ENCODE measurements around the gene LAT. TPM values are rescaled to one million over a fixed set of nuclear protein-coding genes. Genes with fewer than 3 reads are reported as not detected.
A peak's percentile ranks its signal among the peaks of the same experiment; 100 is the strongest.

The LAT gene
- total RNA-seq, 2 donors from 2014 or later: 254 to 360 TPM

DNA sequence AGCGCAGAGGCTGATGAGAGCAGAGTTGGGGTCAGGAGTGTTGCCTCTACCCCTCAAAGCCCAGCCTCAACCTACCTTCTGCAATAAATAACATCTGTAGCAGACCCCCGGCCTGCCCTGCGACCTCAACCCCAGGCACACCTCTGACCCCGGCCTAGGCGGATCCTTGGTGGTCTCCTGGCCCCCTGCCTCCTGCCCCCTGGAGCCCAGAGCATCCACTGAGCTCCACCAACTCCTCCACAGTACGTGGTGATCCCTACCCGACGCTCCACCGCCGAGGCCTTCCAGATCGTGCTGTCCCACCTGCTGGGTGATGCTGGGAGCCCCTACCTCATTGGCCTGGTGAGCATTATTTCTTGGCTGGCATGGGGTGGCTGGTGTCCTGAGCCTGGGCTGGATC, 1.9 kb upstream of the LAT start:
- Mint-ChIP-seq H3K4me1 (ENCODE audit: low read depth) (peaks cover 33% of the 10 kb centered on the region), H3K36me3 (ENCODE audit: insufficient read depth in 2 of 2) (peaks cover 27 to 48% of the 10 kb centered on the region in 2 donors), H3K9me3 (peaks cover 6 to 11% of the 10 kb centered on the region in 2 donors), H3K27ac (no peak overlapping the region), H3K4me3 (no peak overlapping the region), H3K27me3 (ENCODE audit: low read depth) (no peaks in the 10 kb centered on the region)
- DNase-seq (no peak), ATAC-seq (replicated peaks in 1 of 2) (no peak)

DNA sequence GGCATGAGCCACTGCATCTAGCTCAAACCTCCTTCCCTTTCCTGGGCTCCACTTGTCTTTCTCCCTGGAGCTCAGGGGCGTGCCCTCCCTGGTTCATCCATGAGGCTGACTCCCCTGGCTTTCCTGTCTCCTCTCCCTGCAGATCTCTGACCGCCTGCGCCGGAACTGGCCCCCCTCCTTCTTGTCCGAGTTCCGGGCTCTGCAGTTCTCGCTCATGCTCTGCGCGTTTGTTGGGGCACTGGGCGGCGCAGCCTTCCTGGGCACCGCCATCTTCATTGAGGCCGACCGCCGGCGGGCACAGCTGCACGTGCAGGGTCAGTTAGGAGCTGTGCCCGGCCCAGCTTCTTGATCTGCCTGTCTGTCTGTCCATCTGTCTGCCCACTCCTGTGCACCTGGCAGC, 1.2 kb upstream of the LAT start:
- no peak for ATAC-seq (replicated peaks in 1 of 2)
- H3K27ac Mint-ChIP-seq: peak overlapping the region; percentile 43
- H3K27me3 Mint-ChIP-seq (ENCODE audit: low read depth): no peaks in the 10 kb centered on the region
- peaks cover 33% of the 10 kb centered on the region for H3K4me1 Mint-ChIP-seq (ENCODE audit: low read depth)
- no peak for DNase-seq
- peaks cover 6 to 11% of the 10 kb centered on the region in 2 donors for H3K9me3 Mint-ChIP-seq
- peaks cover 31 to 51% of the 10 kb centered on the region in 2 donors for H3K36me3 Mint-ChIP-seq (ENCODE audit: insufficient read depth in 2 of 2)
- peak overlapping the region; percentile 77 to 83 for H3K4me3 Mint-ChIP-seq

DNA sequence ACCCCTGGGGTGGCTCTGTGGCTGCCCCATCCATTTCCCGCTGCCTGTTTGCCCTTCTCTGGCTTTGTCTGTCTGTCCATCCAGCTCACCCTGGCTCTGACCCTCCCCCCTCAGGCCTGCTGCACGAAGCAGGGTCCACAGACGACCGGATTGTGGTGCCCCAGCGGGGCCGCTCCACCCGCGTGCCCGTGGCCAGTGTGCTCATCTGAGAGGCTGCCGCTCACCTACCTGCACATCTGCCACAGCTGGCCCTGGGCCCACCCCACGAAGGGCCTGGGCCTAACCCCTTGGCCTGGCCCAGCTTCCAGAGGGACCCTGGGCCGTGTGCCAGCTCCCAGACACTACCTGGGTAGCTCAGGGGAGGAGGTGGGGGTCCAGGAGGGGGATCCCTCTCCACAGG, 761 bp upstream of the LAT start:
- Mint-ChIP-seq H3K4me3 (peak overlapping the region; percentile 77 to 83), H3K27ac (peak overlapping the region; percentile 93), H3K4me1 (ENCODE audit: low read depth) (peaks cover 38% of the 10 kb centered on the region), H3K9me3 (peaks cover 6 to 11% of the 10 kb centered on the region in 2 donors), H3K36me3 (ENCODE audit: insufficient read depth in 2 of 2) (peaks cover 31 to 55% of the 10 kb centered on the region in 2 donors), H3K27me3 (ENCODE audit: low read depth) (no peaks in the 10 kb centered on the region)
- DNase-seq: no peak
- peak in 1 of 2 donors; percentile 1 for ATAC-seq (replicated peaks in 1 of 2)

DNA sequence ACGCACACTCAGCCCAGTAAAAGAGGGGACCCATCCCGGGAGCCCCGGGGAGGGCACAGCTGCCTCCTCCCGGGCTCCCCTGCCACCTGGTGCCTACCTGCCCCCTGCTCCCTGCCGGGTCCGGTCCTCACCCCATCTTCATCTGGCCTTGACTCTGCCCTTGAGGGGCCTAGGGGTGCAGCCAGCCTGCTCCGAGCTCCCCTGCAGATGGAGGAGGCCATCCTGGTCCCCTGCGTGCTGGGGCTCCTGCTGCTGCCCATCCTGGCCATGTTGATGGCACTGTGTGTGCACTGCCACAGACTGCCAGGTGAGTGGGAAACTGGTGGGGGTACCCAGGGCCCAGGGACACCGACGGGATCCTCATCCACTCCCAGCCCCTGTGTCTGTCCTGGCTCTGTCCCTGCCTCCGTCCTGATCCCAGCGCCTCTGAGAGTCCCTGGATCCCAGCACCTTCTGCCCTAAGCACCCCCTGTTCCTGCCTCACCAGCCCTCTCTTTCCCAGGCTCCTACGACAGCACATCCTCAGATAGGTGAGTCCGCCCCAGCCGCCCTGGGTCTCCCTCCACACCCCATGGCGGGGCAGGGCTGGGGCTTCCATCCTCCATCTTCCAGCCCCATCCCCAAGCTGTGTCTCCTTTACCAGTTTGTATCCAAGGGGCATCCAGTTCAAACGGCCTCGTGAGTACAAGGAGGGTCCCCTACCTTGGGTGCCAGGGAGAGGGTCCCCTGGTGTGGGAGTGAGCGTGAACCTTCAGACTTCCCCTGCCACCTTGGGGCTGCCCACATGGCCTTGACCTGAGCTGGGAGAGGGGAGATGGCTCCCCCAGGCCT, 574 bp downstream of the LAT start:
- peaks cover 51% of the 10 kb centered on the region for H3K4me1 Mint-ChIP-seq (ENCODE audit: low read depth)
- H3K9me3 Mint-ChIP-seq: peaks cover 6 to 11% of the 10 kb centered on the region in 2 donors
- peak in 1 of 2 donors; percentile 39 for DNase-seq
- H3K4me3 Mint-ChIP-seq: peak overlapping the region; percentile 95 to 99
- peak overlapping the region; percentile 96 for H3K27ac Mint-ChIP-seq
- H3K36me3 Mint-ChIP-seq (ENCODE audit: insufficient read depth in 2 of 2): peaks cover 34 to 61% of the 10 kb centered on the region in 2 donors
- ATAC-seq (replicated peaks in 1 of 2): peak; percentile 20 to 24
- no peaks in the 10 kb centered on the region for H3K27me3 Mint-ChIP-seq (ENCODE audit: low read depth)

DNA sequence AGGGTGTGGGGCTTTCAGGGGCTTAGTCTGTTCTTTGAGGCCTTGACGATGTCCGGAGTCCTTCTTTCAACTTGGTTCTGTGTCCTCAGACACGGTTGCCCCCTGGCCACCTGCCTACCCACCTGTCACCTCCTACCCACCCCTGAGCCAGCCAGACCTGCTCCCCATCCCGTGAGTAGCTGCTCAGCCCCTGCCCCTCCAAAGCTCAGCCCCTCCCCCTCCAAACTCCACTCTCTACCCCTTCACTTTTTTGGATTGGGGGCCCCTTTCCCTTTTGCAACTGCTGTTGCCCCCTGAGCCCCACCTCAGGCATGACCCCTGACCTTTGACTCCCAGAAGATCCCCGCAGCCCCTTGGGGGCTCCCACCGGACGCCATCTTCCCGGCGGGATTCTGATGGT, 1.2 kb downstream of the LAT start:
- Mint-ChIP-seq H3K36me3 (ENCODE audit: insufficient read depth in 2 of 2) (peaks cover 32 to 65% of the 10 kb centered on the region in 2 donors), H3K4me3 (peak overlapping the region; percentile 95 to 99), H3K27me3 (ENCODE audit: low read depth) (no peaks in the 10 kb centered on the region), H3K9me3 (peaks cover 6 to 11% of the 10 kb centered on the region in 2 donors), H3K27ac (peak overlapping the region; percentile 96), H3K4me1 (ENCODE audit: low read depth) (peaks cover 58% of the 10 kb centered on the region)
- ATAC-seq (replicated peaks in 1 of 2) (no peak), DNase-seq (no peak)

DNA sequence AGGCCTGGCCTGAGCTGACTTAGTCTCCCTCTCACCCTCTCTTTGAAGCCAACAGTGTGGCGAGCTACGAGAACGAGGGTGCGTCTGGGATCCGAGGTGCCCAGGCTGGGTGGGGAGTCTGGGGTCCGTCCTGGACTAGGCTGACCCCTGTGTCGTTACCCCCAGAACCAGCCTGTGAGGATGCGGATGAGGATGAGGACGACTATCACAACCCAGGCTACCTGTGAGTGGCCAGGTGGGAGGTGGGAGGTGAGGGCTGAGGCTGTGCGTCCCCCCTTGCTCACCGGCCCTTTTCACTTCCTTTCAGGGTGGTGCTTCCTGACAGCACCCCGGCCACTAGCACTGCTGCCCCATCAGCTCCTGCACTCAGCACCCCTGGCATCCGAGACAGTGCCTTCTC, 1.6 kb downstream of the LAT start:
- ATAC-seq (replicated peaks in 1 of 2) (no peak), DNase-seq (no peak)
- peak overlapping the region; percentile 96 for H3K27ac Mint-ChIP-seq
- H3K27me3 Mint-ChIP-seq (ENCODE audit: low read depth): no peaks in the 10 kb centered on the region
- H3K9me3 Mint-ChIP-seq: peaks cover 6 to 11% of the 10 kb centered on the region in 2 donors
- H3K4me1 Mint-ChIP-seq (ENCODE audit: low read depth): peaks cover 62% of the 10 kb centered on the region
- H3K36me3 Mint-ChIP-seq (ENCODE audit: insufficient read depth in 2 of 2): peaks cover 32 to 65% of the 10 kb centered on the region in 2 donors
- H3K4me3 Mint-ChIP-seq: peak overlapping the region; percentile 95 to 99

DNA sequence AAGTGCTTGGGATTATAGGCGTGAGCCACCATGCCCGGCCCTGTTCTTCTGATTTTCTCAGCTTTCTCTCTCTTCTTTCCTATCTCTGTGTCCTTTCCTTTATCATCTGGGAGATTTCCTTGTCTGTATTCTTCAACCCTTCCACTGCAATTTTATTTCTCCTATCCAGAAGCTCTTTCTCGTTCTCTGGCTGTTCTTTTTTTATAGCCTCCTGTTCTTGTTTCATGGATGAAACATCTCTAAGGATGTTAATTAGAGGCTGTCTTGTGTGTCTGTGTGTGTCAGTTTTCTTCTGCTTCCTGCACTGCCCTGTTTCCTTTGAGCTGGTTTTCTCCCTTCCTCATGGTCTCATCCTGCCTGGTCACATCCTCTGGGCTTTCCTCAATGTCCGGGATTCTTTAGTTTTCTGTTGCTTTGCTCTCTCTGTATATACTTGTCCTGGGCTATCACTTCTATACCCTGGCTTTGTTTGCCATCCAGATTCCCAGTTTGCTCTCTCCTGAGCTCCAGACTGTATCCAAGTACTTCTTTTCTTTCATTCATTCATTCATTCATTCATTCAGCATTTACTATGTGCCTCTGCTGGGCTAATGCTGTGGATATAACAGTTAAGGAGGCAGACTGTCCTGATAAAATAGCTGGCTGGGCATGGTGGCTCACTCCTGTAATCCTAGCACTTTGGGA, 2.5 kb downstream of the LAT start:
- H3K36me3 Mint-ChIP-seq (ENCODE audit: insufficient read depth in 2 of 2): peaks cover 28 to 58% of the 10 kb centered on the region in 2 donors

DNA sequence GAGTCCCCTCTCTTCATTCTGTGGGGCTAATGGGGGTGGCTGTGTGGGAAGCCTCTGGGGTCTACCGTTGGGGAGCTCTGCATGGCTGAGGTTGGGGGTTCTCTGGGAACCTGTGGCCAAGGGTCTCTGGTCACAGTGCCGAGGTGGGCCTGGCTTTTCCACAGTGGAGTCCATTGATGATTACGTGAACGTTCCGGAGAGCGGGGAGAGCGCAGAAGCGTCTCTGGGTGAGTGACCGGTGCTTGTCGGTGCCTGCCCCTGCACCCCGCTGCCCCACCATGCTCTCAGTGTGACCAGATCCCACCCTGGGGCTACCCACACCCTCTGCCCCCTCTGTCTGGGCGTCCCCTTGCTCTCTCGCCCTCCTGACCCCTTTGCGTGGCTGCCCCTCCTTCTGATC, 4.5 kb downstream of the LAT start:
- peaks cover 72% of the 10 kb centered on the region for H3K4me1 Mint-ChIP-seq (ENCODE audit: low read depth)
- no peaks in the 10 kb centered on the region for H3K27me3 Mint-ChIP-seq (ENCODE audit: low read depth)
- no peak for DNase-seq
- peak overlapping the region; percentile 95 for H3K27ac Mint-ChIP-seq
- ATAC-seq (replicated peaks in 1 of 2): no peak
- H3K9me3 Mint-ChIP-seq: peaks cover 6% of the 10 kb centered on the region in 2 donors
- H3K4me3 Mint-ChIP-seq: peak overlapping the region; percentile 72 to 99
- peaks cover 19 to 44% of the 10 kb centered on the region in 2 donors for H3K36me3 Mint-ChIP-seq (ENCODE audit: insufficient read depth in 2 of 2)

More for the DNA sequence above, 2.5 kb downstream of the LAT start:
- peak overlapping the region; percentile 96 for H3K27ac Mint-ChIP-seq
- ATAC-seq (replicated peaks in 1 of 2) (no peak), DNase-seq (no peak)
- H3K4me1 Mint-ChIP-seq (ENCODE audit: low read depth): peaks cover 66% of the 10 kb centered on the region
- peak overlapping the region; percentile 95 to 99 for H3K4me3 Mint-ChIP-seq
- no peaks in the 10 kb centered on the region for H3K27me3 Mint-ChIP-seq (ENCODE audit: low read depth)
- peaks cover 6% of the 10 kb centered on the region in 2 donors for H3K9me3 Mint-ChIP-seq

DNA sequence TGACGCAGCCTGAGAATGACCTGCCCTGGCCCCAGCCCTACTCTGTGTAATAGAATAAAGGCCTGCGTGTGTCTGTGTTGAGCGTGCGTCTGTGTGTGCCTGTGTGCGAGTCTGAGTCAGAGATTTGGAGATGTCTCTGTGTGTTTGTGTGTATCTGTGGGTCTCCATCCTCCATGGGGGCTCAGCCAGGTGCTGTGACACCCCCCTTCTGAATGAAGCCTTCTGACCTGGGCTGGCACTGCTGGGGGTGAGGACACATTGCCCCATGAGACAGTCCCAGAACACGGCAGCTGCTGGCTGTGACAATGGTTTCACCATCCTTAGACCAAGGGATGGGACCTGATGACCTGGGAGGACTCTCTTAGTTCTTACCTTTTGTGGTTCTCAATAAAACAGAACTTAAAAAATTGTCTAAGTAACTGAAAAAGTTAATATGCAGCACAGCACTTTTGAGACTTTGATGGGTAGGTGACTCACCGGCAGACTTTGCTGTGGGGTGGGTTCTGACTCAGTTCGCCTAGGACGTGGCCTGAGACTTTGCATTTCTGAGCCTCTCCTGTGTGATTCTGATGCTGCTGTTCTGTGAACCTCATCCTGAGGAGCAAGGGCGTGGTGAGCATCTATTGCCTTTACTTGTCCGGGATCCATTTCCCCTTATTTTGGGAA, 5.7 kb downstream of the LAT start:
- H3K27me3 Mint-ChIP-seq (ENCODE audit: low read depth): no peaks in the 10 kb centered on the region
- peaks cover 18 to 40% of the 10 kb centered on the region in 2 donors for H3K36me3 Mint-ChIP-seq (ENCODE audit: insufficient read depth in 2 of 2)
- peak overlapping the region; percentile 72 to 99 for H3K4me3 Mint-ChIP-seq
- H3K9me3 Mint-ChIP-seq: peaks cover 6% of the 10 kb centered on the region in 2 donors
- ATAC-seq (replicated peaks in 1 of 2) (peak; percentile 88 to 89), DNase-seq (peak; percentile 78 to 87)
- peaks cover 71% of the 10 kb centered on the region for H3K4me1 Mint-ChIP-seq (ENCODE audit: low read depth)
- H3K27ac Mint-ChIP-seq: peak overlapping the region; percentile 86

DNA sequence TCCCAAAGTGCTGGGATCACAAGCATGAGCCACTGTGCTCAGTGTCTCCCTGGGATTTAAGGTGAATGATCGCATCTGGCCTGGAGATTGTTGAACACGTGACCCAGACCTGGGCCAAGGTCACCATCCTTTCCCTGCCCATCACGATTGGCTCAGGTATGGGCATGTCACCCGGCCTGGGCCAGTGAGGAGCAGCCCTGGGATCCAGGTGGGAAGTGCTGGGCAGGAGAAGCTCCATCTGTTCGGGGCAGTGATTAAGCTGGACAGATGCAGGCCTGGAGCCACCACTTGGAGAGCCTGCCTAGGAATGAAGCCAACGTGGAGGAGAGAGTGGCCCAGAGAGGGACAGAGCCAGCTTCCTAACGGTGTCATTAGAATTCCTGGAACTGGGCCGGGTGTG, 6.8 kb downstream of the LAT start:
- peak overlapping the region in 1 of 2 donors; percentile 17 for H3K4me3 Mint-ChIP-seq
- peaks cover 6% of the 10 kb centered on the region in 2 donors for H3K9me3 Mint-ChIP-seq
- H3K27ac Mint-ChIP-seq: no peak overlapping the region
- DNase-seq (no peak), ATAC-seq (replicated peaks in 1 of 2) (no peak)
- H3K27me3 Mint-ChIP-seq (ENCODE audit: low read depth): no peaks in the 10 kb centered on the region
- H3K36me3 Mint-ChIP-seq (ENCODE audit: insufficient read depth in 2 of 2): peaks cover 15 to 32% of the 10 kb centered on the region in 2 donors
- H3K4me1 Mint-ChIP-seq (ENCODE audit: low read depth): peaks cover 74% of the 10 kb centered on the region

DNA sequence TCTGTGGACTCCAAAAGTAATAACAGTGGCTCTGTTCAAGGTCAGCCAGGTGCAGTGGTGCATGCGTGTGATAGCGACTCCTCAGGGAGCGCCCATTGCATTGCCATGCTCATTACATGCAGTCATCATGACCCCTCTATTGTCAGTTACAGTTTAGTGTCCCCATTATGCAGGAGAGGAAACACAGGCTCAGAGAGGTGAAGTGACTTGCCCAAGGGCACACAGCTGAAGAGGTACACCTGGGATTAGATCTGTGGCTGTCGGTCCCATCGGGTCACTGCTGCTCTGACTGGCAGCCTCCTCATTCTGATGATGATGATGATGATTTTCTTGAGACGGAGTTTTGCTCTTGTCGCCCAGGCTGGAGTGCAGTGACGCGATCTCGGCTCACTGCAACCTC, 7.6 kb downstream of the LAT start:
- Mint-ChIP-seq H3K36me3 (ENCODE audit: insufficient read depth in 2 of 2) (peaks cover 10 to 26% of the 10 kb centered on the region in 2 donors), H3K27me3 (ENCODE audit: low read depth) (no peaks in the 10 kb centered on the region), H3K4me3 (no peak overlapping the region), H3K4me1 (ENCODE audit: low read depth) (peaks cover 71% of the 10 kb centered on the region), H3K9me3 (peaks cover 1% of the 10 kb centered on the region in 2 donors), H3K27ac (no peak overlapping the region)
- no peak for DNase-seq
- ATAC-seq (replicated peaks in 1 of 2): no peak

DNA sequence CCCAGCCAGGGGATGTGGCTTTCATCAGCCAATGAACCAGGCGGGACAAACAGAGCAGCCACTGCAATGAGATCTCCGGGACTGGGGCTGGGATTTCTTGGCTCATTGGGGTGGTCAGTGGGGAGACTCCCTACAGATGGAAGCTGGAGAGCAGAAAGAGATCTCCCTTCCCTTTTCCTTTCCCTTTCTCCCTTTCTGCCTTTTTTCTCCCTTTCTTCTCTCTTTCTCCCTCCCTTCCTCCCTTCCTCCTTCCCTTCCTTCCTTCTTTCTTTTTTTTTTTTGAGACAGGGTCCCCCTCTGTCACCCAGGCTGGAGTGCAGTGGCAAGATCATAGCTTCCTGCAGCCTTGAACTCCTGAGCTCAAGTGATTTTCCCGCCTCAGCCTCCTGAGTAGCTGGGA, 14.0 kb downstream of the LAT start:
- H3K4me3 Mint-ChIP-seq: no peak overlapping the region
- H3K36me3 Mint-ChIP-seq (ENCODE audit: insufficient read depth in 2 of 2): no peaks in the 10 kb centered on the region
- DNase-seq (no peak), ATAC-seq (replicated peaks in 1 of 2) (no peak)
- H3K9me3 Mint-ChIP-seq: no peaks in the 10 kb centered on the region
- H3K27ac Mint-ChIP-seq: peak overlapping the region; percentile 19
- peaks cover 31% of the 10 kb centered on the region for H3K4me1 Mint-ChIP-seq (ENCODE audit: low read depth)
- no peaks in the 10 kb centered on the region for H3K27me3 Mint-ChIP-seq (ENCODE audit: low read depth)

DNA sequence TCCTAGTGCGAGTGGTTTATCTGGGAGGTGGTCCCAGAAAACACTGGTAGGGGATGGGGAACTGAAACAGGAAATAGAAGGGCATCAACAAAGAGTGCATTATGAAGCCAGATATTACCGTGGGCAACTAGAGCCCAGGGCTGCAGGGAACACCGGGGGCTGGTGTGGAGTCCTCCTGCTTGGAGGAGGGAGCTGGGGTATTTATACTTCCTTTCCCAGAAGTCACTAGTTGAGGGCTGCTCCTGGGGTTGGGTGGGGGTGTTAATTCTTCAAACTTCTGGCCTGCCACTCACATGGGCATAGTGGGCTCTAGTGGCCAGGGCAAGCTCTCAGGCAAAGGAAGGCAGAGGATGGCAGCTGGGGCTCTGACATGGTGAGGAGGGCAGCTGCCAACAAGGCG, 14.7 kb downstream of the LAT start:
- no peaks in the 10 kb centered on the region for H3K9me3 Mint-ChIP-seq
- peak overlapping the region; percentile 19 for H3K27ac Mint-ChIP-seq
- no peaks in the 10 kb centered on the region for H3K27me3 Mint-ChIP-seq (ENCODE audit: low read depth)
- H3K4me1 Mint-ChIP-seq (ENCODE audit: low read depth): peaks cover 31% of the 10 kb centered on the region
- no peak overlapping the region for H3K4me3 Mint-ChIP-seq
- no peaks in the 10 kb centered on the region for H3K36me3 Mint-ChIP-seq (ENCODE audit: insufficient read depth in 2 of 2)
- no peak for DNase-seq
- ATAC-seq (replicated peaks in 1 of 2): no peak
